Thyroid gland (tissue), 4 donors: ENCODE results near the gene KRT77.

Source experiments
- CTCF ChIP-seq, 6 experiments: fragments of 200-600 bp in 3 of 6; fragments of 450-650 bp in 3 of 6; sonication (generic) in 3 of 6; IDR thresholded peaks; one replicate each; pipeline ENCODE4 v1.5.1; 2016 to 2019; ENCODE audit warnings: antibody characterized with exemption in 6 of 6, mild to moderate bottlenecking in 2 of 6, inconsistent platforms in 1 of 6, moderate library complexity in 1 of 6
- POLR2A ChIP-seq, 2 donors: fragments of 450-650 bp; IDR thresholded peaks; one replicate each; pipeline ENCODE4 v1.6.1; 2017; ENCODE audit warnings: antibody characterized with exemption in 2 of 2, mild to moderate bottlenecking in 2 of 2, moderate library complexity in 1 of 2

DNA sequence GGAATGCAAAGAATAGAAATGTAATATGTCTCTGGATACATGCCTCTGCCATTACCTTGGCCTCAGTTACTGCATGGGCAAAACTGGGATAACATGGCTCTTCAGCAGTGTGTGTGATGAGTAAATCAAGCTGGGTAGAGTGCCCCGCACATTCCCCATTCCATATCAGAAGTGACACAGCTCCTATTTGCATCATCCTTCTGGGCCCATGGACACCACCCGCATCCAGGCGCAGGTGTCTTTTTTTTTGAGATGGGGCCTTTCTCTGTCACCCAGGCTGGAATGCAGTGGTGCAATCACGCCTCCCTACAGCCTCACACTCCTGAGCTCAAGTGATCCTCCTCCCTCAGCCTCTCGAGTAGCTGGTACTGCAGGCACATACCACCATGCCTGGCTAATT is 42.2 kb upstream of the KRT77 start:
- TF ChIP-seq CTCF (IDR thresholded peaks at IDR 0.05) (no peak), POLR2A (IDR thresholded peaks at IDR 0.05) (no peak)
